OCI-LY7 (cell line): ENCODE results near the gene HS6ST3. TPM values are rescaled to one million over a fixed set of nuclear protein-coding genes. Genes with fewer than 3 reads are reported as not detected.

Experiments used
- BruUV-seq: library from RNA; stranded (reverse); fragments of 400-500 nt; replicated peaks from 2 replicates; lab custom pipeline; 2021; lab: Mats Ljungman, UMichigan
- CTCF ChIA-PET: fragments of 300-600 bp; sonication (Branson Sonifier 250); formaldehyde crosslinking; loops from one replicate; lab custom pipeline; 2022; ENCODE audit warnings: antibody characterized with exemption; ENCODE audit not compliant: unreplicated experiment; lab: Charles Lee
- POLR2A ChIA-PET: fragments of 300-600 bp; sonication (Branson Sonifier 250); formaldehyde crosslinking; loops from one replicate; lab custom pipeline; 2022; ENCODE audit warnings: antibody characterized with exemption; lab: Charles Lee
- DNase-seq: peaks from one replicate; pipeline ENCODE4 v3.0.0-alpha.2; 2015; ENCODE audit warnings: low spot score
- H2AFZ ChIP-seq: fragments of 200-600 bp; sonication (generic), shearing (Covaris generic); 2 replicates; pipeline ENCODE4 v1.6.1; 2014; ENCODE audit warnings: mild to moderate bottlenecking, antibody characterized with exemption, low read length, moderate library complexity
- H3K27ac ChIP-seq: fragments of 200-600 bp; sonication (generic); 2 replicates; pipeline ENCODE4 v1.5.1; 2014; ENCODE audit warnings: mixed run types, low read depth, mild to moderate bottlenecking, moderate library complexity, low read length, inconsistent platforms; ENCODE audit not compliant: poor library complexity, severe bottlenecking
- H3K36me3 ChIP-seq: fragments of 200-600 bp; sonication (generic); 2 replicates; pipeline ENCODE4 v1.6.1; 2014; ENCODE audit warnings: mild to moderate bottlenecking, antibody characterized with exemption, low read length, moderate library complexity, mixed read lengths; ENCODE audit not compliant: insufficient read depth
- H3K4me1 ChIP-seq: fragments of 200-600 bp; sonication (generic); 2 replicates; pipeline ENCODE4 v1.5.1; 2014; ENCODE audit warnings: mild to moderate bottlenecking, low read length; ENCODE audit not compliant: insufficient read depth, poor library complexity, severe bottlenecking
- H3K4me2 ChIP-seq: fragments of 200-600 bp; sonication (generic); 2 replicates; pipeline ENCODE4 v1.6.1; 2014; ENCODE audit warnings: mild to moderate bottlenecking, low read length
- H3K4me3 ChIP-seq: fragments of 200-600 bp; sonication (generic); 2 replicates; pipeline ENCODE4 v1.5.1; 2014; ENCODE audit warnings: mild to moderate bottlenecking, low read depth, low read length; ENCODE audit not compliant: poor library complexity, severe bottlenecking
- H3K79me2 ChIP-seq: fragments of 200-600 bp; sonication (generic); 2 replicates; pipeline ENCODE4 v1.6.1; 2016; ENCODE audit warnings: low read depth, mild to moderate bottlenecking, low read length, moderate library complexity, mixed read lengths; ENCODE audit not compliant: insufficient read depth
- H3K9me2 ChIP-seq: fragments of 200-600 bp; sonication (generic); 2 replicates; pipeline ENCODE4 v1.6.1; 2016; ENCODE audit warnings: mild to moderate bottlenecking, low read length, mixed read lengths; ENCODE audit not compliant: insufficient read depth
- H3K9me3 ChIP-seq: fragments of 200-600 bp; sonication (generic); 2 replicates; pipeline ENCODE4 v1.6.1; 2014; ENCODE audit warnings: mild to moderate bottlenecking, mixed run types, low read length, mixed read lengths
- H4K20me1 ChIP-seq: fragments of 200-600 bp; sonication (generic); 2 replicates; pipeline ENCODE4 v1.6.1; 2014; ENCODE audit warnings: mild to moderate bottlenecking, antibody characterized with exemption, low read length, moderate library complexity, mixed read lengths; ENCODE audit not compliant: insufficient read depth
- CTCF ChIP-seq: fragments of 200-600 bp; sonication (generic); conservative IDR thresholded peaks from 2 replicates; pipeline ENCODE4 v1.5.1; 2014; ENCODE audit warnings: mild to moderate bottlenecking, antibody characterized with exemption, low read length, moderate library complexity, mixed read lengths
- EZH2phosphoT487 ChIP-seq: fragments of 200-600 bp; sonication (generic); IDR thresholded peaks from 2 replicates; pipeline ENCODE4 v1.6.1; 2018; ENCODE audit warnings: low read depth, borderline replicate concordance, mild to moderate bottlenecking, mixed run types, antibody characterized with exemption, low read length, moderate library complexity, mixed read lengths
- intact Hi-C: fragments of 100-400 bp; cut with micrococcal nuclease; formaldehyde crosslinking; loops from one replicate; pipeline ENCODE4 v1.10.0; 2022; ENCODE audit not compliant: unreplicated experiment
- total RNA-seq, 2 experiments: library from RNA; depleted of rRNA in 1 of 2; stranded (reverse); fragments of >200 nt in 1 of 2; shearing (Covaris generic) in 1 of 2; gene quantifications; 2 replicates each; pipeline ENCODE4 v1.2.3, GENCODE V29; 2014 to 2022

Gene HS6ST3
- total RNA-seq, 2 experiments from 2014 or later, result not detected

- TF ChIP-seq EZH2phosphoT487 (no peak), CTCF (no peak)
- no TSS peak for BruUV-seq
- no peak for DNase-seq
- no peak overlapping the region for H3K27ac ChIP-seq
- no peak overlapping the region for H2AFZ ChIP-seq
- no peaks in the 10 kb centered on the region for H3K4me1 ChIP-seq
- ChIA-PET POLR2A (no interaction called here), CTCF (no interaction called here)
- intact Hi-C loops, result no loop called here
- H3K4me3 ChIP-seq, result no peak overlapping the region
- no peak overlapping the region for H3K4me2 ChIP-seq
- no peaks in the 10 kb centered on the region for H3K9me2 ChIP-seq
- H4K20me1 ChIP-seq, result no peaks in the 10 kb centered on the region
- no peaks in the 10 kb centered on the region for H3K9me3 ChIP-seq
- no peaks in the 10 kb centered on the region for H3K36me3 ChIP-seq
- H3K79me2 ChIP-seq, result no peaks in the 10 kb centered on the region
These were observed 571.7 kb downstream of the HS6ST3 start for GRCh38 chr13:96661612-96662011.

GRCh38 chr13:96662036-96662435, 572.1 kb downstream of the HS6ST3 start:
- no peaks in the 10 kb centered on the region for H3K36me3 ChIP-seq
- CTCF ChIA-PET, result no interaction called here
- intact Hi-C loops, result no loop called here
- H3K79me2 ChIP-seq, result no peaks in the 10 kb centered on the region
- no peak overlapping the region for H3K4me2 ChIP-seq
- no peaks in the 10 kb centered on the region for H4K20me1 ChIP-seq
- no peak for DNase-seq
- H3K27ac ChIP-seq, result no peak overlapping the region
- no peak for TF ChIP-seq EZH2phosphoT487
- no peak for TF ChIP-seq CTCF
- no peaks in the 10 kb centered on the region for H3K9me3 ChIP-seq
- no peaks in the 10 kb centered on the region for H3K4me1 ChIP-seq
- H3K4me3 ChIP-seq, result no peak overlapping the region
- no peaks in the 10 kb centered on the region for H3K9me2 ChIP-seq
- no TSS peak for BruUV-seq
- POLR2A ChIA-PET, result interaction anchor here (0.6 kb wide), 1 partner anchor 205 kb away, joined by 3 read pairs; no protein-coding TSS in a partner anchor
- no peak overlapping the region for H2AFZ ChIP-seq

- CTCF ChIA-PET, result no interaction called here
- Histone ChIP-seq H3K9me2 (no peaks in the 10 kb centered on the region), H4K20me1 (no peaks in the 10 kb centered on the region), H2AFZ (no peak overlapping the region), H3K79me2 (no peaks in the 10 kb centered on the region), H3K9me3 (no peaks in the 10 kb centered on the region), H3K4me2 (no peak overlapping the region), H3K36me3 (no peaks in the 10 kb centered on the region), H3K4me1 (no peaks in the 10 kb centered on the region), H3K4me3 (no peak overlapping the region), H3K27ac (no peak overlapping the region)
- no peak for DNase-seq
- POLR2A ChIA-PET, result no interaction called here
- intact Hi-C loops, result no loop called here
- BruUV-seq, result no TSS peak
- no peak for TF ChIP-seq CTCF
- TF ChIP-seq EZH2phosphoT487, result no peak
These were observed 577.5 kb downstream of the HS6ST3 start for GRCh38 chr13:96667294-96668018.
